Measurements from ENCODE around the gene PIK3R6.

PIK3R6 gene

DNA sequence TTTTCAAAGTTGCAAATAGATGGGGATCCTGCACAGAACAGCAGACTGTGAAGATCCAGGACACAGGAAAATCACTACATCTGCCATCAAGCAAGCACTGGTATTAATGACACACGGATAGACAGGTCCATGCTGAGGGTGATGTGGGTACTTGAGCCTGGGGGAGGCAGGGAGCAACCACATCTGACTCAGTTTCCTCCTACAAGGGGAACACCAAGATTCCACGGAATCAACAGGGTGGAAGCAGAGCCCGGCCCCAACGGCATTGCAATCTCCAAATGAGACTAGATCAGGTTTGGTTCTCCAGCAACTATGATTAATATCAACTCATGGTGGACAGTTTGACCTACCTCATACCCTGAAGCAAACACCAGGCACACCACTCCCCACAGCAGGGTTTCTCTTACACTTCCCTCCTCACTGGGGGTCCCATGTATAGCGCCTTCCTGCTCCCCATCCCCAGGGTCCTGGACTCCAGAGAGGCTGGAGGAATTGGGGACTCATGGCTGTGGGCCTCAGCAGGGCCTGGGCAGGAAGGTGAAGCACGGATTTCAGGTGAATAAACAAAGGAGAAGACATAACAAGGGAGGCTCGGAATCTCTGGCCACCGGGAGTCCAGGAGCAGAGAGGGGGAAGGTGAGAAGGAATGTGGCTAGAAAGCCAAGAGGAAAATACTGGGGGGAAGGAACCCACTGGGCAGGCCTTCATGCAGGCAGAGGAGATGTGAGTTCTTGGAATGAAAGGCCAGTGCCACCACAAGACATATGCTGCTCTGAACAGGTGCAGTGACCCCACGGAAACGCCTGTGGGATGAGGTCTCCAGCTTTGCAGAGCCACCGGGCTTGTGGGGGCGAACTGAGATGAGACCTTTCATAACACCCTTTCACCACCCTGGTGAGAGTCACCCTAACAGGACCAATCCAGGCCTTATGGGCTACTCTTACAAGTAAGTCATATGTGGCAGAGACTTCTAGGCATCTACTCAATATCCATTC is 29.5 kb upstream of the PIK3R6 start:
- H2AFZ ChIP-seq (ENCODE audit: low read length) = no peak overlapping the region
- no peak for TF ChIP-seq EZH2phosphoT487 (IDR thresholded peaks at IDR 0.05; ENCODE audit: borderline replicate concordance)
- TF ChIP-seq, protein P1, sequence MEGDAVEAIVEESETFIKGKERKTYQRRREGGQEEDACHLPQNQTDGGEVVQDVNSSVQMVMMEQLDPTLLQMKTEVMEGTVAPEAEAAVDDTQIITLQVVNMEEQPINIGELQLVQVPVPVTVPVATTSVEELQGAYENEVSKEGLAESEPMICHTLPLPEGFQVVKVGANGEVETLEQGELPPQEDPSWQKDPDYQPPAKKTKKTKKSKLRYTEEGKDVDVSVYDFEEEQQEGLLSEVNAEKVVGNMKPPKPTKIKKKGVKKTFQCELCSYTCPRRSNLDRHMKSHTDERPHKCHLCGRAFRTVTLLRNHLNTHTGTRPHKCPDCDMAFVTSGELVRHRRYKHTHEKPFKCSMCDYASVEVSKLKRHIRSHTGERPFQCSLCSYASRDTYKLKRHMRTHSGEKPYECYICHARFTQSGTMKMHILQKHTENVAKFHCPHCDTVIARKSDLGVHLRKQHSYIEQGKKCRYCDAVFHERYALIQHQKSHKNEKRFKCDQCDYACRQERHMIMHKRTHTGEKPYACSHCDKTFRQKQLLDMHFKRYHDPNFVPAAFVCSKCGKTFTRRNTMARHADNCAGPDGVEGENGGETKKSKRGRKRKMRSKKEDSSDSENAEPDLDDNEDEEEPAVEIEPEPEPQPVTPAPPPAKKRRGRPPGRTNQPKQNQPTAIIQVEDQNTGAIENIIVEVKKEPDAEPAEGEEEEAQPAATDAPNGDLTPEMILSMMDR (conservative IDR thresholded peaks at IDR 0.05; ENCODE audit: low read length) = no peak

DNA sequence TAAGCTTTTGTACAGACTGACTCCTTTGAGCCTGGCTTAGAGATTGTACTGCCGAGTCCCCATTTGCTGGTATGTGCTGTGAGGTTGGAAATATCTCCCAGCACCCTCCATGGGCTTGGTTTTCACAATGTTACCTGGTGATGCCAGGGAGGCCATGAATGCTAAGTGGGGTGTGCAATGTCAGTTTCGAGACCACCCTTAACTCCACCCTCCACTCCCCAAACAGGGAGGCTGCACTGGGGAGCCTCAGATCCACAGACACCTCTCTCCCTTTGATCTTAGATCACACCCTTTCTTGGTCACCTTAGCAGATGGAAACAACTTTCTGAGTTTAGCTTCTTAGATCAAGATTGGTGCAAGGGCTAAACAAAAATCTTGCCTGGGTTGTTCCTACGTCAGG is 28.6 kb upstream of the PIK3R6 start:
- no peak overlapping the region for H3K4me2 ChIP-seq (ENCODE audit: low read depth, low read length, poor library complexity, severe bottlenecking)

More for the DNA sequence above, 29.5 kb upstream of the PIK3R6 start:
- H4K20me1 ChIP-seq (ENCODE audit: insufficient read depth, low read length, poor library complexity, severe bottlenecking) = no peaks in the 10 kb centered on the region
- no peaks in the 10 kb centered on the region for H3K9me2 ChIP-seq (replicated peaks; ENCODE audit: low read depth, low read length)
- no peaks in the 10 kb centered on the region for H3K79me2 ChIP-seq (ENCODE audit: insufficient read depth, low read length)
- peaks cover 63% of the 10 kb centered on the region for H3K4me1 ChIP-seq (ENCODE audit: insufficient read depth, low read length, poor library complexity, severe bottlenecking)
- H3K27me3 ChIP-seq (ENCODE audit: insufficient read depth, low read length, poor library complexity, severe bottlenecking) = no peaks in the 10 kb centered on the region
- no peak overlapping the region for H3K4me3 ChIP-seq (ENCODE audit: low read length, poor library complexity, severe bottlenecking)
- H3K9ac ChIP-seq (ENCODE audit: low read depth, low read length, poor library complexity, severe bottlenecking) = no peak overlapping the region
- no peaks in the 10 kb centered on the region for H3K9me3 ChIP-seq (ENCODE audit: insufficient read depth, low read depth, low read length)
- H3F3A ChIP-seq (ENCODE audit: low read depth) = no peaks in the 10 kb centered on the region
- H3K4me2 ChIP-seq (ENCODE audit: low read depth, low read length, poor library complexity, severe bottlenecking) = no peak overlapping the region
- no peaks in the 10 kb centered on the region; the same call in 1 of the 2 replicates for H3K36me3 ChIP-seq (ENCODE audit: insufficient read depth, low read length)

DNA sequence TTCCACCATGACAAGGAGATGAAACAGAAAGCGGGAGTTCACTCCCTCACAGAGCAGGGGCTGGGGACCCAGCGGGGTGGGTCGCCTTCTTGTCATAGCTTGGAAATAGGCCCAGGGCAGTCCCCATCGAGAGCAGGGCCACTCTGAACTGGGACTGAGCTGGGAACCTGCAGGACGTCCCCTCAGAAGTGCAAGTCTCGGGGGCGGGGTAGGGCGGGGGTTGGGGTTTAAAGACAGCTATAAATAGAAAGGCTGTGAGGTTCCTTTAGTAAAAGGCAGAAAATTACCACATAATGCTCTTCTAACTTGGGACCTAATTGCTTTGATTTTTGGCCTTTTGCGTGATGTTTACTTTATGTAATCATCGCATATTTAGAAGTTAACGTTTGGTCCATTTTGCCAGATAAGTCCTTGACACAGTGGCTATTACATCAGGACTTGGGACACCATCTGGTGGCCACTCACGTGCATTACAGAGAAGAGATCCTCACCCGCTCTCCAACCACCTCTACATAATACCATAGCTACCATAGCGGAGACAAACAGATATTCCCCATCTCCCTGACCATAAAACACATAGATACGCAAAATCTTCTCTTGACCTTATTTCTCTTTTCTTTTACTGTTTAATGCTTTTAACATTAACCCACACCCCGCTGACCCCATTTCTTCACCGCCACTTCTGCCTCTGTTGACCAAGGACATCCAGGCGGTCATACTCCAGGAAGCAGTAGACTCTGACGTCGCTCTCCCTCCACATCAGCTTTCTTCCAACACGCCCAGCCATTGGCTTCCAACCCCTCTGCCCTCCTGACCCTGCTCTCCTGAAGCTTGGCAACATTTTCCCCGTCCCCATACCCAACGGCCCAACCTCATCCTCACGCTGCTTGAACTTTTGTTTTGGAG is 27.5 kb upstream of the PIK3R6 start:
- H4K20me1 ChIP-seq (ENCODE audit: insufficient read depth, low read length, poor library complexity, severe bottlenecking) = no peaks in the 10 kb centered on the region
- no peaks in the 10 kb centered on the region for H3K79me2 ChIP-seq (ENCODE audit: insufficient read depth, low read length)
- no peak overlapping the region for H3K9ac ChIP-seq (ENCODE audit: low read depth, low read length, poor library complexity, severe bottlenecking)
- H3K9me3 ChIP-seq (ENCODE audit: insufficient read depth, low read depth, low read length) = no peaks in the 10 kb centered on the region
- no peak overlapping the region for H3K4me3 ChIP-seq (ENCODE audit: low read length, poor library complexity, severe bottlenecking)
- no peak for TF ChIP-seq EZH2phosphoT487 (IDR thresholded peaks at IDR 0.05; ENCODE audit: borderline replicate concordance)
- TF ChIP-seq, protein P1 (conservative IDR thresholded peaks at IDR 0.05; ENCODE audit: low read length) = peak; percentile 87
- H3K4me2 ChIP-seq (ENCODE audit: low read depth, low read length, poor library complexity, severe bottlenecking) = no peak overlapping the region
- peaks cover 46% of the 10 kb centered on the region for H3K4me1 ChIP-seq (ENCODE audit: insufficient read depth, low read length, poor library complexity, severe bottlenecking)
- H3K36me3 ChIP-seq (ENCODE audit: insufficient read depth, low read length) = no peaks in the 10 kb centered on the region; the same call in 1 of the 2 replicates
- no peaks in the 10 kb centered on the region for H3K27me3 ChIP-seq (ENCODE audit: insufficient read depth, low read length, poor library complexity, severe bottlenecking)
- H3K9me2 ChIP-seq (replicated peaks; ENCODE audit: low read depth, low read length) = no peaks in the 10 kb centered on the region
- H3F3A ChIP-seq (ENCODE audit: low read depth) = no peaks in the 10 kb centered on the region
- no peak overlapping the region for H2AFZ ChIP-seq (ENCODE audit: low read length)

More for the DNA sequence above, 28.6 kb upstream of the PIK3R6 start:
- Histone ChIP-seq H2AFZ (ENCODE audit: low read length) (no peak overlapping the region), H3K9me3 (ENCODE audit: insufficient read depth, low read depth, low read length) (no peaks in the 10 kb centered on the region), H3K9me2 (replicated peaks; ENCODE audit: low read depth, low read length) (no peaks in the 10 kb centered on the region), H3F3A (ENCODE audit: low read depth) (no peaks in the 10 kb centered on the region), H3K79me2 (ENCODE audit: insufficient read depth, low read length) (no peaks in the 10 kb centered on the region), H3K4me1 (ENCODE audit: insufficient read depth, low read length, poor library complexity, severe bottlenecking) (peaks cover 57% of the 10 kb centered on the region), H3K27me3 (ENCODE audit: insufficient read depth, low read length, poor library complexity, severe bottlenecking) (no peaks in the 10 kb centered on the region), H3K9ac (ENCODE audit: low read depth, low read length, poor library complexity, severe bottlenecking) (no peak overlapping the region), H3K36me3 (ENCODE audit: insufficient read depth, low read length) (no peaks in the 10 kb centered on the region; the same call in 1 of the 2 replicates), H4K20me1 (ENCODE audit: insufficient read depth, low read length, poor library complexity, severe bottlenecking) (no peaks in the 10 kb centered on the region), H3K4me3 (ENCODE audit: low read length, poor library complexity, severe bottlenecking) (no peak overlapping the region)
- TF ChIP-seq, protein P1 (conservative IDR thresholded peaks at IDR 0.05; ENCODE audit: low read length) = no peak
- no peak for TF ChIP-seq EZH2phosphoT487 (IDR thresholded peaks at IDR 0.05; ENCODE audit: borderline replicate concordance)
